Left lung (tissue), 10 donors: ENCODE measurements around the gene NAV3. TPM values are rescaled to one million over a fixed set of nuclear protein-coding genes. Genes with fewer than 3 reads are reported as not detected.

Experiments
- ATAC-seq: fragments of 200-7000 bp; cut with Tn5 transposase; one replicate; pipeline ENCODE4 v1.9.1; 2020; ENCODE audit warnings: moderate library complexity
- DNase-seq, 4 donors: peaks; one replicate each; pipeline ENCODE4 v3.0.0-alpha.2; 2013 to 2020
- H3K27ac ChIP-seq, 2 donors: fragments of 200-600 bp; sonication (generic) in 1 of 2; one replicate each; pipeline versions ENCODE4 v1.5.0 to v1.8.0; 2020 to 2021
- H3K27me3 ChIP-seq, 2 donors: fragments of 200-600 bp; sonication (generic) in 1 of 2; one replicate each; pipeline versions ENCODE4 v1.5.0 to v1.8.0; 2020 to 2021
- H3K36me3 ChIP-seq, 2 donors: fragments of 200-600 bp; sonication (generic) in 1 of 2; one replicate each; pipeline versions ENCODE4 v1.5.0 to v1.8.0; 2020 to 2021
- H3K4me1 ChIP-seq, 2 donors: fragments of 200-600 bp; one replicate each; pipeline ENCODE4 v1.8.0; 2021
- H3K4me3 ChIP-seq, 2 donors: fragments of 200-600 bp; sonication (generic) in 1 of 2; one replicate each; pipeline versions ENCODE4 v1.5.0 to v1.8.0; 2020 to 2021; ENCODE audit warnings: mild to moderate bottlenecking in 1 of 2
- H3K9me3 ChIP-seq, 2 donors: fragments of 200-600 bp; sonication (generic) in 1 of 2; one replicate each; pipeline versions ENCODE4 v1.5.0 to v1.8.0; 2020 to 2021
- CTCF ChIP-seq, 2 donors: fragments of 200-600 bp; sonication (generic) in 1 of 2; IDR thresholded peaks; one replicate each; pipeline versions ENCODE4 v1.5.0 to v1.8.0; 2021; ENCODE audit warnings: antibody characterized with exemption in 2 of 2
- intact Hi-C, 2 donors: fragments of 100-400 bp; cut with DNase I; formaldehyde crosslinking; loops; one replicate each; pipeline versions ENCODE4 v1.11.2 to v1.14.2; 2022
- polyA plus RNA-seq, 6 donors: library from polyadenylated mRNA; unstranded; fragments of 120-200 nt; gene quantifications; one replicate each; pipeline ENCODE4 v1.2.1, GENCODE V29; 2013; ENCODE audit not compliant: insufficient read length in 6 of 6
- total RNA-seq, 2 donors: library from RNA; stranded (reverse); fragmentation: NEBNext Ultra II Directional; extraction: Animal tissue kit (Norgen Biotek cat#: 25700); gene quantifications; one replicate each; pipeline ENCODE4 v1.2.1, GENCODE V29; 2021
- donor health status: DM: no; HTN: yes; CAD: no.
- donor health status: DM: no; HTN: no; CAD: no.

NAV3 gene
- total and polyA plus RNA-seq, 8 donors, result 5.2 to 10.8 (median 6.8) TPM

GRCh38 chr12:77924703-77925102 is 94.0 kb downstream of the NAV3 start:
- Histone ChIP-seq H3K27me3 (no peaks in the 10 kb centered on the region), H3K36me3 (no peaks in the 10 kb centered on the region), H3K27ac (no peak overlapping the region), H3K4me3 (no peak overlapping the region), H3K4me1 (no peaks in the 10 kb centered on the region), H3K9me3 (no peaks in the 10 kb centered on the region)
- no peak for DNase-seq
- ATAC-seq, result no peak
- intact Hi-C loops, result loop anchor here in 1 of 2 donors (5.0 kb wide), 1 partner anchor 197 kb away; no protein-coding TSS in a partner anchor
- TF ChIP-seq CTCF (IDR thresholded peaks at IDR 0.05), result no peak

GRCh38 chr12:77925536-77926108 is 94.9 kb downstream of the NAV3 start:
- Histone ChIP-seq H3K4me3 (no peak overlapping the region), H3K9me3 (no peaks in the 10 kb centered on the region), H3K36me3 (no peaks in the 10 kb centered on the region), H3K27ac (no peak overlapping the region), H3K27me3 (no peaks in the 10 kb centered on the region), H3K4me1 (no peaks in the 10 kb centered on the region)
- ATAC-seq (peak; percentile 98), DNase-seq (peak; percentile 24 to 87 (median 69))
- TF ChIP-seq CTCF (IDR thresholded peaks at IDR 0.05), result peak; percentile 68 to 88
- intact Hi-C loops, result loop anchor here in 1 of 2 donors (5.0 kb wide), 1 partner anchor 198 kb away; no protein-coding TSS in a partner anchor

- no peak for TF ChIP-seq CTCF (IDR thresholded peaks at IDR 0.05)
- H3K27ac ChIP-seq, result no peak overlapping the region
- intact Hi-C loops, result loop anchor here in 1 of 2 donors (5.0 kb wide), 1 partner anchor 201 kb away; no protein-coding TSS in a partner anchor
- H3K9me3 ChIP-seq, result no peaks in the 10 kb centered on the region
- H3K27me3 ChIP-seq, result no peaks in the 10 kb centered on the region
- DNase-seq (no peak), ATAC-seq (no peak)
- no peaks in the 10 kb centered on the region for H3K36me3 ChIP-seq
- no peak overlapping the region for H3K4me3 ChIP-seq
- H3K4me1 ChIP-seq, result no peaks in the 10 kb centered on the region
Observed at GRCh38 chr12:77928078-77928477, 97.4 kb downstream of the NAV3 start.

GRCh38 chr12:77932216-77932615 is 101.5 kb downstream of the NAV3 start:
- no peaks in the 10 kb centered on the region for H3K4me1 ChIP-seq
- no peak for TF ChIP-seq CTCF (IDR thresholded peaks at IDR 0.05)
- H3K27me3 ChIP-seq, result no peaks in the 10 kb centered on the region
- DNase-seq (no peak), ATAC-seq (no peak)
- no peaks in the 10 kb centered on the region for H3K36me3 ChIP-seq
- intact Hi-C loops, result no loop called here
- H3K27ac ChIP-seq, result no peak overlapping the region
- H3K9me3 ChIP-seq, result no peaks in the 10 kb centered on the region
- H3K4me3 ChIP-seq, result no peak overlapping the region

GRCh38 chr12:77938301-77938700 is 107.6 kb downstream of the NAV3 start:
- Histone ChIP-seq H3K4me3 (no peak overlapping the region), H3K4me1 (no peaks in the 10 kb centered on the region), H3K27me3 (no peaks in the 10 kb centered on the region), H3K36me3 (no peaks in the 10 kb centered on the region), H3K27ac (no peak overlapping the region), H3K9me3 (no peaks in the 10 kb centered on the region)
- DNase-seq (no peak), ATAC-seq (no peak)
- intact Hi-C loops, result no loop called here
- no peak for TF ChIP-seq CTCF (IDR thresholded peaks at IDR 0.05)
